ENCODE data around the gene KLHL25. TPM values are rescaled to one million over a fixed set of nuclear protein-coding genes. Genes with fewer than 3 reads are reported as not detected.

KLHL25 gene
- total and polyA plus RNA-seq, 2 of the 13 experiments (the other 11 are each of a cell fraction or from before 2014, with no cell fraction given): 3.7 to 8.2 TPM

- TF ChIP-seq, protein P1, sequence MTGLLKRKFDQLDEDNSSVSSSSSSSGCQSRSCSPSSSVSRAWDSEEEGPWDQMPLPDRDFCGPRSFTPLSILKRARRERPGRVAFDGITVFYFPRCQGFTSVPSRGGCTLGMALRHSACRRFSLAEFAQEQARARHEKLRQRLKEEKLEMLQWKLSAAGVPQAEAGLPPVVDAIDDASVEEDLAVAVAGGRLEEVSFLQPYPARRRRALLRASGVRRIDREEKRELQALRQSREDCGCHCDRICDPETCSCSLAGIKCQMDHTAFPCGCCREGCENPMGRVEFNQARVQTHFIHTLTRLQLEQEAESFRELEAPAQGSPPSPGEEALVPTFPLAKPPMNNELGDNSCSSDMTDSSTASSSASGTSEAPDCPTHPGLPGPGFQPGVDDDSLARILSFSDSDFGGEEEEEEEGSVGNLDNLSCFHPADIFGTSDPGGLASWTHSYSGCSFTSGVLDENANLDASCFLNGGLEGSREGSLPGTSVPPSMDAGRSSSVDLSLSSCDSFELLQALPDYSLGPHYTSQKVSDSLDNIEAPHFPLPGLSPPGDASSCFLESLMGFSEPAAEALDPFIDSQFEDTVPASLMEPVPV (CRISPR knock-in tag; IDR thresholded peaks at IDR 0.05): no peak
- TF ChIP-seq HNRNPH1 (optimal IDR thresholded peaks at IDR 0.05; ENCODE audit: low read depth, low read length): no peak
These were observed 5.8 kb downstream of the KLHL25 start (continued) for GRCh38 chr15:85788771-85789495.

DNA sequence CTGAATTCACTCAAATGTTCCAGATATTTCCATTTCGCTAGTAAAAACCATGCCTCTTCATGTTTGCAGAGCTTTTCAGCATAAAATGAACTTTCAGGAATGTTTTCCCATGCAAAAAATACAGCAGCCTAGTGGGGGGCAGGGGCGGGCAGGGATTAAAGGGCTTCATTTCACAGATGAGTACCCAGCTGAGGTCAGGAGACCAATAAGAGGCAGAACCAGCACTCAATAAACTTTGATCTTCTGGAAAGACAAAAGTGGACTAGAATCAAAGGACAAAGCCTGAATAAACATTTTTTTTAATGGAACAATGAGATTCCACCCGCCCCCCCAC, 8.0 kb downstream of the KLHL25 start:
- BruUV-seq (replicated peaks): no TSS peak

More for the DNA sequence above, 8.0 kb downstream of the KLHL25 start:
- Histone ChIP-seq H3K4me2 (ENCODE audit: low read depth, low read length) (peak overlapping the region; percentile 56), H3K9me3 (ENCODE audit: low read length) (no peaks in the 10 kb centered on the region), H3K4me3 (replicated peaks in 1 of 3; ENCODE audit: insufficient read depth in 1 of 3, low read depth in 2 of 3, low read length in 3 of 3) (no peak overlapping the region), H2AFZ (ENCODE audit: low read length) (no peak overlapping the region), H3K36me3 (replicated peaks in 1 of 2; ENCODE audit: control insufficient read depth in 1 of 2, insufficient read depth in 2 of 2, low read length in 2 of 2) (no peaks in the 10 kb centered on the region), H4K20me1 (ENCODE audit: insufficient read depth, low read length) (peaks cover 4% of the 10 kb centered on the region; the same call in 1 of the 2 replicates), H3K9ac (ENCODE audit: insufficient read depth, low read depth, low read length) (no peak overlapping the region), H3K27ac (ENCODE audit: extremely low read length, insufficient read depth, low read length) (peak overlapping the region; percentile 60), H3K4me1 (ENCODE audit: insufficient read depth, low read length) (peaks cover 60% of the 10 kb centered on the region), H3K79me2 (ENCODE audit: insufficient read depth, low read length) (peaks cover 45% of the 10 kb centered on the region), H3K27me3 (ENCODE audit: control insufficient read depth in 1 of 2, insufficient read depth in 2 of 2, low read length in 2 of 2) (no peaks in the 10 kb centered on the region)
- no peak for FAIRE-seq
- ATAC-seq: peak; percentile 46
- in situ Hi-C loops (cut with HindIII; ENCODE audit: extremely low pct_ligation_motif_present, low pct_unique_long_range_greater_than_20kb) (no loop called here), intact Hi-C loops (cut with micrococcal nuclease; ENCODE audit: unreplicated experiment) (no loop called here)
- TF ChIP-seq, protein P2, sequence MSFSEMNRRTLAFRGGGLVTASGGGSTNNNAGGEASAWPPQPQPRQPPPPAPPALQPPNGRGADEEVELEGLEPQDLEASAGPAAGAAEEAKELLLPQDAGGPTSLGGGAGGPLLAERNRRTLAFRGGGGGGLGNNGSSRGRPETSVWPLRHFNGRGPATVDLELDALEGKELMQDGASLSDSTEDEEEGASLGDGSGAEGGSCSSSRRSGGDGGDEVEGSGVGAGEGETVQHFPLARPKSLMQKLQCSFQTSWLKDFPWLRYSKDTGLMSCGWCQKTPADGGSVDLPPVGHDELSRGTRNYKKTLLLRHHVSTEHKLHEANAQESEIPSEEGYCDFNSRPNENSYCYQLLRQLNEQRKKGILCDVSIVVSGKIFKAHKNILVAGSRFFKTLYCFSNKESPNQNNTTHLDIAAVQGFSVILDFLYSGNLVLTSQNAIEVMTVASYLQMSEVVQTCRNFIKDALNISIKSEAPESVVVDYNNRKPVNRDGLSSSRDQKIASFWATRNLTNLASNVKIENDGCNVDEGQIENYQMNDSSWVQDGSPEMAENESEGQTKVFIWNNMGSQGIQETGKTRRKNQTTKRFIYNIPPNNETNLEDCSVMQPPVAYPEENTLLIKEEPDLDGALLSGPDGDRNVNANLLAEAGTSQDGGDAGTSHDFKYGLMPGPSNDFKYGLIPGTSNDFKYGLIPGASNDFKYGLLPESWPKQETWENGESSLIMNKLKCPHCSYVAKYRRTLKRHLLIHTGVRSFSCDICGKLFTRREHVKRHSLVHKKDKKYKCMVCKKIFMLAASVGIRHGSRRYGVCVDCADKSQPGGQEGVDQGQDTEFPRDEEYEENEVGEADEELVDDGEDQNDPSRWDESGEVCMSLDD (CRISPR knock-in tag; IDR thresholded peaks at IDR 0.05; ENCODE audit: borderline replicate concordance): no peak
- TF ChIP-seq ASH2L (IDR thresholded peaks at IDR 0.05; ENCODE audit: insufficient read length, low read depth, low read length) (peak; percentile 25), NR2F6 (IDR thresholded peaks at IDR 0.05) (0 out of 2 replicates have a peak, but pooled peaks have one; percentile 22), NR2F6 (CRISPR knock-in tag; IDR thresholded peaks at IDR 0.05) (no peak), TFAP4 (IDR thresholded peaks at IDR 0.05; ENCODE audit: borderline replicate concordance, low read depth) (peak; percentile 32; the same call in 1 of the 2 replicates), REXO4 (CRISPR knock-in tag; IDR thresholded peaks at IDR 0.05; ENCODE audit: borderline replicate concordance) (no peak), CREM (IDR thresholded peaks at IDR 0.05) (0 out of 2 replicates have a peak, but pooled peaks have one; percentile 13), CREM (CRISPR knock-in tag; IDR thresholded peaks at IDR 0.05) (no peak), CBX5 (CRISPR knock-in tag; IDR thresholded peaks at IDR 0.05; ENCODE audit: borderline replicate concordance) (no peak), PITX1 (CRISPR knock-in tag; IDR thresholded peaks at IDR 0.05) (0 out of 2 replicates have a peak, but pooled peaks have one; percentile 41), MLX (CRISPR knock-in tag; IDR thresholded peaks at IDR 0.05) (no peak), PHF21A (CRISPR knock-in tag; IDR thresholded peaks at IDR 0.05) (peak; percentile 37; the same call in 1 of the 2 replicates), TCF7 (IDR thresholded peaks at IDR 0.05; ENCODE audit: low read depth) (peak; percentile 25; the same call in 1 of the 2 replicates), NCOR1 (IDR thresholded peaks at IDR 0.05; ENCODE audit: borderline replicate concordance, low read length) (peak; percentile 82; the same call in 1 of the 2 replicates)
- TF ChIP-seq, protein P3, sequence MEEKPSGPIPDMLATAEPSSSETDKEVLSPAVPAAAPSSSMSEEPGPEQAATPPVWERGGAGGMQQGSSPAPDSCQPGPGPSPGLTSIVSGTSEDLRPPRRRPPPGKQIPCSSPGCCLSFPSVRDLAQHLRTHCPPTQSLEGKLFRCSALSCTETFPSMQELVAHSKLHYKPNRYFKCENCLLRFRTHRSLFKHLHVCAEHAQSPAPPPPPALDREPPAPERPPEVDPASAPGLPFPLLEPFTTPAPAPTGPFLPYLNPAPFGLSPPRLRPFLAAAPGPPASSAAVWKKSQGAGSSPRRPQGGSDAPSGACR (CRISPR knock-in tag; IDR thresholded peaks at IDR 0.05): 0 out of 2 replicates have a peak, but pooled peaks have one; percentile 21
- peak; percentile 56 for DNase-seq (ENCODE audit: low spot score)
- ChIA-PET POLR2A (interaction anchor here (0.6 kb wide), 1 partner anchor 197 kb away, joined by 3 read pairs; no protein-coding TSS in a partner anchor), CTCF (ENCODE audit: low intra/inter-chr PET ratio, low total read pairs) (no interaction called here)
- 44% methylated on average over 3 of the region's 3 CpGs for WGBS (ENCODE audit: low lambda C conversion rate)

All from HepG2 (cell line).